ENCODE results near the gene WDR18.

DNA sequence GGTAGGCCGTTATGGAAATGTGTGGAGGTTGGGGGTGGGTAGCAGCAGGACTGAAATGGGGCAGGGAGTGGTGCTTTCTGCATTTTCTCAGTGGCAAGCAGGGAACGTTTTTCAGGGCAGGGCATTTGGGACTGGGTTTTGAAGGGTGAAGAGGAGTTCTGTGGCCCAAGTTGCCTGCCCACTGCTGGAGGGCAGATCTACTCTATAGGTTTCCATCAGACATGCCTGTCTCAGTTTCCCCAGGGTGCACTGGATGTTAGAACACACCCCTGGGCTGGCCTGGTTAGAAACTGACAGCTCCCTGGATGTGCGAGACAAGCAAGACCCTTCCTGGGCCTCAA, 15.2 kb downstream of the WDR18 start:
- TF ChIP-seq JUND (IDR thresholded peaks at IDR 0.05) = no peak
- TF ChIP-seq, protein P1, sequence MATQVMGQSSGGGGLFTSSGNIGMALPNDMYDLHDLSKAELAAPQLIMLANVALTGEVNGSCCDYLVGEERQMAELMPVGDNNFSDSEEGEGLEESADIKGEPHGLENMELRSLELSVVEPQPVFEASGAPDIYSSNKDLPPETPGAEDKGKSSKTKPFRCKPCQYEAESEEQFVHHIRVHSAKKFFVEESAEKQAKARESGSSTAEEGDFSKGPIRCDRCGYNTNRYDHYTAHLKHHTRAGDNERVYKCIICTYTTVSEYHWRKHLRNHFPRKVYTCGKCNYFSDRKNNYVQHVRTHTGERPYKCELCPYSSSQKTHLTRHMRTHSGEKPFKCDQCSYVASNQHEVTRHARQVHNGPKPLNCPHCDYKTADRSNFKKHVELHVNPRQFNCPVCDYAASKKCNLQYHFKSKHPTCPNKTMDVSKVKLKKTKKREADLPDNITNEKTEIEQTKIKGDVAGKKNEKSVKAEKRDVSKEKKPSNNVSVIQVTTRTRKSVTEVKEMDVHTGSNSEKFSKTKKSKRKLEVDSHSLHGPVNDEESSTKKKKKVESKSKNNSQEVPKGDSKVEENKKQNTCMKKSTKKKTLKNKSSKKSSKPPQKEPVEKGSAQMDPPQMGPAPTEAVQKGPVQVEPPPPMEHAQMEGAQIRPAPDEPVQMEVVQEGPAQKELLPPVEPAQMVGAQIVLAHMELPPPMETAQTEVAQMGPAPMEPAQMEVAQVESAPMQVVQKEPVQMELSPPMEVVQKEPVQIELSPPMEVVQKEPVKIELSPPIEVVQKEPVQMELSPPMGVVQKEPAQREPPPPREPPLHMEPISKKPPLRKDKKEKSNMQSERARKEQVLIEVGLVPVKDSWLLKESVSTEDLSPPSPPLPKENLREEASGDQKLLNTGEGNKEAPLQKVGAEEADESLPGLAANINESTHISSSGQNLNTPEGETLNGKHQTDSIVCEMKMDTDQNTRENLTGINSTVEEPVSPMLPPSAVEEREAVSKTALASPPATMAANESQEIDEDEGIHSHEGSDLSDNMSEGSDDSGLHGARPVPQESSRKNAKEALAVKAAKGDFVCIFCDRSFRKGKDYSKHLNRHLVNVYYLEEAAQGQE (IDR thresholded peaks at IDR 0.05) = no peak
- TF ChIP-seq, protein P2, sequence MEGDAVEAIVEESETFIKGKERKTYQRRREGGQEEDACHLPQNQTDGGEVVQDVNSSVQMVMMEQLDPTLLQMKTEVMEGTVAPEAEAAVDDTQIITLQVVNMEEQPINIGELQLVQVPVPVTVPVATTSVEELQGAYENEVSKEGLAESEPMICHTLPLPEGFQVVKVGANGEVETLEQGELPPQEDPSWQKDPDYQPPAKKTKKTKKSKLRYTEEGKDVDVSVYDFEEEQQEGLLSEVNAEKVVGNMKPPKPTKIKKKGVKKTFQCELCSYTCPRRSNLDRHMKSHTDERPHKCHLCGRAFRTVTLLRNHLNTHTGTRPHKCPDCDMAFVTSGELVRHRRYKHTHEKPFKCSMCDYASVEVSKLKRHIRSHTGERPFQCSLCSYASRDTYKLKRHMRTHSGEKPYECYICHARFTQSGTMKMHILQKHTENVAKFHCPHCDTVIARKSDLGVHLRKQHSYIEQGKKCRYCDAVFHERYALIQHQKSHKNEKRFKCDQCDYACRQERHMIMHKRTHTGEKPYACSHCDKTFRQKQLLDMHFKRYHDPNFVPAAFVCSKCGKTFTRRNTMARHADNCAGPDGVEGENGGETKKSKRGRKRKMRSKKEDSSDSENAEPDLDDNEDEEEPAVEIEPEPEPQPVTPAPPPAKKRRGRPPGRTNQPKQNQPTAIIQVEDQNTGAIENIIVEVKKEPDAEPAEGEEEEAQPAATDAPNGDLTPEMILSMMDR (IDR thresholded peaks at IDR 0.05; ENCODE audit: low read depth, low read length, missing input control) = no peak
- TF ChIP-seq, protein P3, sequence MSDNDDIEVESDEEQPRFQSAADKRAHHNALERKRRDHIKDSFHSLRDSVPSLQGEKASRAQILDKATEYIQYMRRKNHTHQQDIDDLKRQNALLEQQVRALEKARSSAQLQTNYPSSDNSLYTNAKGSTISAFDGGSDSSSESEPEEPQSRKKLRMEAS (IDR thresholded peaks at IDR 0.05) = no peak
